Measurements from ENCODE around the gene TMEM106B. TPM values are rescaled to one million over a fixed set of nuclear protein-coding genes. Genes with fewer than 3 reads are reported as not detected.

The TMEM106B gene
- total RNA-seq, 2 donors from 2014 or later, result 42.8 to 46.5 TPM

DNA sequence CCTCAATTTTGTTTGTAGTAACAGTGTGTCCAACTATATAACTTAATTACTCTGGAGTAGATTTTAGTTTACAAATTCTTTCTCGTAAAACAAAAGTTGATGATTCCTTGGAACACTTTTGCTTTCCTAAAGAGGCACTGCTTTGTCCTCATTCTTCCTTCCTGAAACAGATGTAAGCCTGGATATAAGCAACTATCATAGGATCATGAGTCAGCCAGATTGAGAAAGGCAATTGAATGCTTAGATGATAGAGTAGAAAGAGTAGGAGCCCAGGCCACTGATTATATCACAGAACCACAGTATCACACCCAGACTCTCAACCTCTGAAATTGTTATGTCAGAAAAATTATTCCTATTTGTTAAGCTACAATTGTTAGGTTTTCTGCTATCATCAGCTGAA lies 69.9 kb downstream of the TMEM106B start:
- no peaks in the 10 kb centered on the region for H3K4me1 ChIP-seq
- WGBS, 2 donors, result 78 to 83% methylated on average over 1 of the region's 1 CpG
- DNase-seq, result no peak
- H3K27ac ChIP-seq, result no peak overlapping the region
- no peaks in the 10 kb centered on the region for H3K36me3 ChIP-seq (replicated peaks in 1 of 2; ENCODE audit: insufficient read depth in 1 of 2, low read depth in 2 of 2)
- H3K9me3 ChIP-seq, result no peaks in the 10 kb centered on the region
- no peaks in the 10 kb centered on the region for H3K27me3 ChIP-seq
- ATAC-seq, result no peak
- no peak overlapping the region for H3K4me3 ChIP-seq
- TF ChIP-seq POLR2A (IDR thresholded peaks at IDR 0.05), result no peak
- TF ChIP-seq, protein P1, sequence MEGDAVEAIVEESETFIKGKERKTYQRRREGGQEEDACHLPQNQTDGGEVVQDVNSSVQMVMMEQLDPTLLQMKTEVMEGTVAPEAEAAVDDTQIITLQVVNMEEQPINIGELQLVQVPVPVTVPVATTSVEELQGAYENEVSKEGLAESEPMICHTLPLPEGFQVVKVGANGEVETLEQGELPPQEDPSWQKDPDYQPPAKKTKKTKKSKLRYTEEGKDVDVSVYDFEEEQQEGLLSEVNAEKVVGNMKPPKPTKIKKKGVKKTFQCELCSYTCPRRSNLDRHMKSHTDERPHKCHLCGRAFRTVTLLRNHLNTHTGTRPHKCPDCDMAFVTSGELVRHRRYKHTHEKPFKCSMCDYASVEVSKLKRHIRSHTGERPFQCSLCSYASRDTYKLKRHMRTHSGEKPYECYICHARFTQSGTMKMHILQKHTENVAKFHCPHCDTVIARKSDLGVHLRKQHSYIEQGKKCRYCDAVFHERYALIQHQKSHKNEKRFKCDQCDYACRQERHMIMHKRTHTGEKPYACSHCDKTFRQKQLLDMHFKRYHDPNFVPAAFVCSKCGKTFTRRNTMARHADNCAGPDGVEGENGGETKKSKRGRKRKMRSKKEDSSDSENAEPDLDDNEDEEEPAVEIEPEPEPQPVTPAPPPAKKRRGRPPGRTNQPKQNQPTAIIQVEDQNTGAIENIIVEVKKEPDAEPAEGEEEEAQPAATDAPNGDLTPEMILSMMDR (IDR thresholded peaks at IDR 0.05), result no peak
- intact Hi-C loops (cut with DNase I), result no loop called here

DNA sequence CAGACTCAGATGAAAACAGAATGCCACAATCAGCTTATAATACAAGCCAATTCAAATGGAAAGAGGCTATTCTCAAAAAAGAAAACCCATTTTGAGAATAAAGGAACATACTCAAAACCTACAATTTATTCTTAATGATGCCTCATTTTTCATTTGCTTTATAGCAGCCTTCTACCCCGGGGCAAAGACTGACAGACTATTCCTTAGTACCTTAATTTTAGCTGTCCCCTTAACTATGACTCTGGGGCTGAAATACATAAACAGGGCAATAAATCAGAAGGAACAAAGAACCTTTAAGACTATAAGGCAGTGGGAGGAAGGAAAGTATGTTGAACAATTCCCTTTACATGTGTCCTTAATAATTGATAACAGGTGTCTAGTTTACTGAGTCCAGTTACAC lies 76.8 kb downstream of the TMEM106B start:
- no peak overlapping the region for H3K27ac ChIP-seq
- no peaks in the 10 kb centered on the region for H3K4me1 ChIP-seq
- H3K27me3 ChIP-seq, result no peaks in the 10 kb centered on the region
- ATAC-seq, result no peak
- H3K4me3 ChIP-seq, result no peak overlapping the region
- H3K36me3 ChIP-seq (replicated peaks in 1 of 2; ENCODE audit: insufficient read depth in 1 of 2, low read depth in 2 of 2), result no peaks in the 10 kb centered on the region
- intact Hi-C loops (cut with DNase I), result no loop called here
- H3K9me3 ChIP-seq, result peaks cover 0 to 5% (median 0%) of the 10 kb centered on the region in 3 donors
- WGBS, 2 donors, result 37 to 38% methylated on average over 1 of the region's 1 CpG
- TF ChIP-seq, protein P1 (IDR thresholded peaks at IDR 0.05), result no peak
- TF ChIP-seq POLR2A (IDR thresholded peaks at IDR 0.05), result no peak
- DNase-seq, result no peak

DNA sequence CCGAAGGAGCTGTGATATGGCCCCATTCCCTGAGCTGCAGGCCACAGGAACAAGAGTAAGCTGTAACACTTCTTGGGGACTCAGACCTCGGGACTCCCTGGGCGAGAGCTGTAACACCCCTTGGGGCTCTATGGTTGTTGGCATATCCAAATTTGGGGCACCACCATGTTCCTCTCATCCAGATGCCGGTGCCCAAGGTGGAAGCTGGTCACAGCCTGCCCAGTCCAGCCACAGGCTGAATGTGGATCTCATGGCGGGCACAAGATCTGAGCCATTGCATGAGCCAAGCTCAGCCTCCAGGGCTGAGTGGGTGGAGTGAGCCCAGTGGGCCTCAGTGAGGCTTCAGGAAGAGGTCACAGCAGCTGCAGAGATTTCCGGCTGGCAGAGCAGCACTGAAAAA lies 78.9 kb downstream of the TMEM106B start:
- H3K27me3 ChIP-seq, result no peaks in the 10 kb centered on the region
- 68 to 69% methylated on average over 4 to 6 of the region's 6 CpGs for WGBS, 2 donors
- DNase-seq, result no peak

DNA sequence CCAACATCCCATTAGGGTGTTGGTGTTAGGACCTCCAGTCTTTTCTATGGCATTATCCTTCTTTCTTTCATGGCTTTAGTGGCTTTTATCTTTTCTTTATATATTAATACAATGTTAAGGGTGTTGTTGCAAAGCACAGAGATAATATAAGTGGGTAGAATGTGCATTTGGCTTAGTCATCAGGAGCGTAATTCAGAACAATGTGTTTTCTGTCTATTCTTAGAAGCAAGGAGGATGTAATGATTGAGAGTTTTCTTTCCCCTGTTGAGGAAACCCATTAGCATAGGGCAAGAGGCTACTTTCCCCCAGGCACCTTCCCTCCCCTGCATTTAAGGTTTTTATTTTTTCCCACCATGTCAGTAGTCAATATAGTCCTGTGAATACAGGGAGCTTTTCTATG lies 79.7 kb downstream of the TMEM106B start:
- intact Hi-C loops (cut with DNase I), result no loop called here
- Histone ChIP-seq H3K27ac (no peak overlapping the region), H3K9me3 (peaks cover 0 to 11% (median 0%) of the 10 kb centered on the region in 3 donors), H3K36me3 (replicated peaks in 1 of 2; ENCODE audit: insufficient read depth in 1 of 2, low read depth in 2 of 2) (no peaks in the 10 kb centered on the region), H3K4me3 (no peak overlapping the region), H3K27me3 (no peaks in the 10 kb centered on the region), H3K4me1 (no peaks in the 10 kb centered on the region)
- WGBS, 2 donors, result 85 to 96% methylated on average over 1 of the region's 1 CpG
- DNase-seq, result no peak
- ATAC-seq, result no peak
- no peak for TF ChIP-seq POLR2A (IDR thresholded peaks at IDR 0.05)
- TF ChIP-seq, protein P1 (IDR thresholded peaks at IDR 0.05), result no peak

More for the DNA sequence above, 78.9 kb downstream of the TMEM106B start:
- no peak overlapping the region for H3K4me3 ChIP-seq
- H3K27ac ChIP-seq, result no peak overlapping the region
- intact Hi-C loops (cut with DNase I), result no loop called here
- H3K36me3 ChIP-seq (replicated peaks in 1 of 2; ENCODE audit: insufficient read depth in 1 of 2, low read depth in 2 of 2), result no peaks in the 10 kb centered on the region
- TF ChIP-seq POLR2A (IDR thresholded peaks at IDR 0.05), result no peak
- TF ChIP-seq, protein P1 (IDR thresholded peaks at IDR 0.05), result no peak
- H3K9me3 ChIP-seq, result peaks cover 0 to 11% (median 0%) of the 10 kb centered on the region in 3 donors
- no peaks in the 10 kb centered on the region for H3K4me1 ChIP-seq
- ATAC-seq, result no peak

DNA sequence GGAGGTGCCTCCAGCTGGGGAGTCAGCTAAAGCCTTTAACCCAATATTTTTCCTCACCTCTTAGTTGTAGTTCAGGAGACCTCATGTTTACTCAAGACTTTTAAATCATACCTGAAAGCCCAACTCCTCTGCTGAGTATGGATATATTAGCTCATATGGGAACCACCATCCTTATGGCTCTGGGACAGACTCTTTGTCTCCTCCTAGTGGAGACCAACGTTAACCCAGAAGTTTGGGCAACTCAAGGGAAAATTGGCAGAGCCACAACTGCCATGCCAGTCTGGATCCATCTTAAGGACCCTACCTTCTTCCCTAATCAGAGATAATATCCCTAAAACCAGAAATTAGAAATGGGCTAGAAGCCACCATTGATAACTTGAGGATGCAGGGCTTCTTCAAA lies 80.8 kb downstream of the TMEM106B start:
- 43 to 56% methylated on average over 1 of the region's 1 CpG for WGBS, 2 donors
- H3K36me3 ChIP-seq (replicated peaks in 1 of 2; ENCODE audit: insufficient read depth in 1 of 2, low read depth in 2 of 2), result no peaks in the 10 kb centered on the region
- TF ChIP-seq, protein P1 (IDR thresholded peaks at IDR 0.05), result no peak
- no peak for TF ChIP-seq POLR2A (IDR thresholded peaks at IDR 0.05)
- ATAC-seq, result no peak
- H3K9me3 ChIP-seq, result peaks cover 0 to 11% (median 0%) of the 10 kb centered on the region in 3 donors
- H3K4me3 ChIP-seq, result no peak overlapping the region
- H3K27ac ChIP-seq, result no peak overlapping the region
- H3K27me3 ChIP-seq, result no peaks in the 10 kb centered on the region
- no peak for DNase-seq
- intact Hi-C loops (cut with DNase I), result no loop called here
- no peaks in the 10 kb centered on the region for H3K4me1 ChIP-seq

Measured in body of pancreas (tissue), 4 donors.